Measurements from ENCODE around the gene MYO16.
"Not testable (repeated sequence)": the region's sequence is repeated elsewhere in the genome, so short reads cannot be mapped to it uniquely, and the experiment has no call there.

The MYO16 gene

GRCh38 chr13:109200556-109200955, 571.1 kb downstream of the MYO16 start:
- no peak for DNase-seq (ENCODE audit: low spot score)

- no peak for DNase-seq (ENCODE audit: low spot score)
Measured at GRCh38 chr13:109203587-109203986, 574.2 kb downstream of the MYO16 start.

- no peak for DNase-seq (ENCODE audit: low spot score)
Measured at GRCh38 chr13:109204252-109204651, 574.8 kb downstream of the MYO16 start.

GRCh38 chr13:109204657-109205056, 575.2 kb downstream of the MYO16 start:
- no peak for DNase-seq (ENCODE audit: low spot score)

GRCh38 chr13:109205315-109205714, 575.9 kb downstream of the MYO16 start:
- no peak for DNase-seq (ENCODE audit: low spot score)

- no peak for DNase-seq (ENCODE audit: low spot score)
Measured at GRCh38 chr13:109206616-109207015, 577.2 kb downstream of the MYO16 start.

- no peak for DNase-seq (ENCODE audit: low spot score)
Measured at GRCh38 chr13:109207622-109208021, 578.2 kb downstream of the MYO16 start.

GRCh38 chr13:109208522-109208921, 579.1 kb downstream of the MYO16 start:
- DNase-seq (ENCODE audit: low spot score), result no peak

GRCh38 chr13:109209526-109209925, 580.1 kb downstream of the MYO16 start:
- DNase-seq (ENCODE audit: low spot score), result no peak

- no peak for DNase-seq (ENCODE audit: low spot score)
Measured at GRCh38 chr13:109211616-109212015, 582.2 kb downstream of the MYO16 start.

GRCh38 chr13:109212650-109213049, 583.2 kb downstream of the MYO16 start:
- DNase-seq (ENCODE audit: low spot score), result no peak

- no peak for DNase-seq (ENCODE audit: low spot score)
Measured at GRCh38 chr13:109213714-109214113, 584.3 kb downstream of the MYO16 start.

- no peak for DNase-seq (ENCODE audit: low spot score)
Measured at GRCh38 chr13:109214393-109214792, 585.0 kb downstream of the MYO16 start.

GRCh38 chr13:109215377-109215776, 586.0 kb downstream of the MYO16 start:
- DNase-seq (ENCODE audit: low spot score), result no peak

GRCh38 chr13:109217510-109217909, 588.1 kb downstream of the MYO16 start:
- DNase-seq (ENCODE audit: low spot score), result not testable (repeated sequence)

- DNase-seq (ENCODE audit: low spot score), result no peak
Measured at GRCh38 chr13:109220631-109221030, 591.2 kb downstream of the MYO16 start.

- DNase-seq (ENCODE audit: low spot score), result no peak
Measured at GRCh38 chr13:109224033-109224432, 594.6 kb downstream of the MYO16 start.

GRCh38 chr13:109226631-109227030, 597.2 kb downstream of the MYO16 start:
- DNase-seq (ENCODE audit: low spot score), result no peak

- no peak for DNase-seq (ENCODE audit: low spot score)
Measured at GRCh38 chr13:109227344-109227940, 598.0 kb downstream of the MYO16 start.

- DNase-seq (ENCODE audit: low spot score), result no peak
Measured at GRCh38 chr13:109228211-109228610, 598.8 kb downstream of the MYO16 start.

- no peak for DNase-seq (ENCODE audit: low spot score)
Measured at GRCh38 chr13:109231888-109232287, 602.5 kb downstream of the MYO16 start.

- DNase-seq (ENCODE audit: low spot score), result no peak
Measured at GRCh38 chr13:109233293-109233692, 603.9 kb downstream of the MYO16 start.

- DNase-seq (ENCODE audit: low spot score), result no peak
Measured at GRCh38 chr13:109235901-109236300, 606.5 kb downstream of the MYO16 start.

GRCh38 chr13:109241160-109241559, 611.7 kb downstream of the MYO16 start:
- DNase-seq (ENCODE audit: low spot score), result no peak
